Chondrocyte (in vitro differentiated cells): ENCODE data around the gene RWDD3. TPM values are rescaled to one million over a fixed set of nuclear protein-coding genes. Genes with fewer than 3 reads are reported as not detected.

ENCODE experiments used
- DNase-seq: peaks from one replicate; pipeline ENCODE4 v3.0.0; 2021; ENCODE audit warnings: mixed read lengths, low spot score
- H3K27ac Mint-ChIP-seq: one replicate; pipeline ENCODE4 v1.8.0; 2021; ENCODE audit warnings: mild to moderate bottlenecking, moderate library complexity, mixed read lengths; ENCODE audit not compliant: unreplicated experiment
- H3K27me3 Mint-ChIP-seq: 2 replicates; pipeline ENCODE4 v1.8.0; 2021; ENCODE audit warnings: low read depth, mixed read lengths
- H3K36me3 Mint-ChIP-seq: 2 replicates; pipeline ENCODE4 v1.8.0; 2021; ENCODE audit warnings: low read depth, mixed read lengths
- H3K4me1 Mint-ChIP-seq: 2 replicates; pipeline ENCODE4 v1.8.0; 2021; ENCODE audit warnings: low read depth, mild to moderate bottlenecking, mixed read lengths
- H3K4me3 Mint-ChIP-seq: one replicate; pipeline ENCODE4 v1.8.0; 2021; ENCODE audit warnings: mild to moderate bottlenecking, moderate library complexity, mixed read lengths; ENCODE audit not compliant: unreplicated experiment
- H3K9me3 Mint-ChIP-seq: 2 replicates; pipeline ENCODE4 v1.8.0; 2021; ENCODE audit warnings: low read depth, mixed read lengths
- CTCF ChIP-seq: fragments of 200-600 bp; sonication (generic); IDR thresholded peaks from 2 replicates; pipeline ENCODE4 v1.5.0; 2021; ENCODE audit warnings: antibody characterized with exemption, mild to moderate bottlenecking, moderate library complexity
- total RNA-seq: library from RNA; stranded (reverse); gene quantifications from 3 replicates; pipeline ENCODE4 v1.2.1, GENCODE V29; 2021

Gene RWDD3
- total RNA-seq, 1 donor from 2014 or later, result 17.6 TPM

GRCh38 chr1:95208876-95209275 is 25.1 kb upstream of the RWDD3 start:
- Mint-ChIP-seq H3K4me3 (no peak overlapping the region), H3K27ac (no peak overlapping the region), H3K36me3 (peaks cover 4% of the 10 kb centered on the region), H3K27me3 (peaks cover 32% of the 10 kb centered on the region), H3K9me3 (peaks cover 14% of the 10 kb centered on the region), H3K4me1 (no peaks in the 10 kb centered on the region)
- TF ChIP-seq CTCF, result no peak
- DNase-seq, result no peak

GRCh38 chr1:95209291-95209690 is 24.7 kb upstream of the RWDD3 start:
- peaks cover 14% of the 10 kb centered on the region for H3K9me3 Mint-ChIP-seq
- H3K27ac Mint-ChIP-seq, result no peak overlapping the region
- H3K4me1 Mint-ChIP-seq, result no peaks in the 10 kb centered on the region
- peaks cover 34% of the 10 kb centered on the region for H3K27me3 Mint-ChIP-seq
- TF ChIP-seq CTCF, result no peak
- peaks cover 4% of the 10 kb centered on the region for H3K36me3 Mint-ChIP-seq
- H3K4me3 Mint-ChIP-seq, result no peak overlapping the region
- DNase-seq, result no peak

- Mint-ChIP-seq H3K36me3 (peaks cover 2% of the 10 kb centered on the region), H3K27ac (no peak overlapping the region), H3K9me3 (peaks cover 10% of the 10 kb centered on the region), H3K27me3 (peaks cover 33% of the 10 kb centered on the region), H3K4me3 (no peak overlapping the region), H3K4me1 (no peaks in the 10 kb centered on the region)
- DNase-seq, result no peak
- no peak for TF ChIP-seq CTCF
Observed at GRCh38 chr1:95216292-95216990, 17.6 kb upstream of the RWDD3 start.

GRCh38 chr1:95217371-95217770 is 16.6 kb upstream of the RWDD3 start:
- Mint-ChIP-seq H3K36me3 (peaks cover 2% of the 10 kb centered on the region), H3K27ac (no peak overlapping the region), H3K9me3 (peaks cover 7% of the 10 kb centered on the region), H3K4me1 (no peaks in the 10 kb centered on the region), H3K27me3 (peaks cover 31% of the 10 kb centered on the region), H3K4me3 (no peak overlapping the region)
- no peak for TF ChIP-seq CTCF
- no peak for DNase-seq

GRCh38 chr1:95219407-95219806 is 14.6 kb upstream of the RWDD3 start:
- H3K36me3 Mint-ChIP-seq, result no peaks in the 10 kb centered on the region
- H3K27me3 Mint-ChIP-seq, result peaks cover 14% of the 10 kb centered on the region
- H3K27ac Mint-ChIP-seq, result no peak overlapping the region
- peaks cover 4% of the 10 kb centered on the region for H3K4me1 Mint-ChIP-seq
- peaks cover 3% of the 10 kb centered on the region for H3K9me3 Mint-ChIP-seq
- no peak overlapping the region for H3K4me3 Mint-ChIP-seq
- no peak for TF ChIP-seq CTCF
- DNase-seq, result no peak
